Activated CD4-positive, alpha-beta memory T cell treated with anti-CD3 and anti-CD28 coated beads for 36 hours (primary cell): Measurements from ENCODE around the gene GAD2. TPM values are rescaled to one million over a fixed set of nuclear protein-coding genes. Genes with fewer than 3 reads are reported as not detected.

Source experiments
- CTCF ChIA-PET: fragments of 350-600 bp; sonication (Branson Sonifier 250); formaldehyde crosslinking; loops from one replicate; lab custom pipeline; 2021; ENCODE audit warnings: antibody characterized with exemption, inconsistent platforms; lab: Charles Lee
- POLR2A ChIA-PET: fragments of 350-600 bp; sonication (Branson Sonifier 250); formaldehyde crosslinking; loops from one replicate; lab custom pipeline; 2021; ENCODE audit warnings: antibody characterized with exemption; lab: Charles Lee
- DNase-seq: peaks from one replicate; pipeline ENCODE4 v3.0.0-alpha.2; 2020
- H3K27ac Mint-ChIP-seq: one replicate; pipeline ENCODE4 v1.8.0; 2021; ENCODE audit warnings: mixed read lengths
- H3K27me3 Mint-ChIP-seq: one replicate; pipeline ENCODE4 v1.8.0; 2021; ENCODE audit warnings: mixed read lengths
- H3K36me3 Mint-ChIP-seq: one replicate; pipeline ENCODE4 v1.8.0; 2021; ENCODE audit warnings: mixed read lengths
- H3K4me1 Mint-ChIP-seq: one replicate; pipeline ENCODE4 v1.8.0; 2021; ENCODE audit warnings: low read depth, mixed read lengths
- H3K4me3 Mint-ChIP-seq: one replicate; pipeline ENCODE4 v1.8.0; 2021; ENCODE audit warnings: mild to moderate bottlenecking, mixed read lengths
- H3K9me3 Mint-ChIP-seq: one replicate; pipeline ENCODE4 v1.8.0; 2021; ENCODE audit warnings: mixed read lengths
- intact Hi-C: fragments of 100-400 bp; cut with micrococcal nuclease; formaldehyde crosslinking; loops from one replicate; pipeline ENCODE4 v1.15.1; 2023
- total RNA-seq, 2 experiments: library from RNA; stranded (reverse); gene quantifications; one replicate each; pipeline ENCODE4 v1.2.3, GENCODE V29; 2021

The GAD2 gene
- total RNA-seq, 2 experiments from 2014 or later = not detected

DNA sequence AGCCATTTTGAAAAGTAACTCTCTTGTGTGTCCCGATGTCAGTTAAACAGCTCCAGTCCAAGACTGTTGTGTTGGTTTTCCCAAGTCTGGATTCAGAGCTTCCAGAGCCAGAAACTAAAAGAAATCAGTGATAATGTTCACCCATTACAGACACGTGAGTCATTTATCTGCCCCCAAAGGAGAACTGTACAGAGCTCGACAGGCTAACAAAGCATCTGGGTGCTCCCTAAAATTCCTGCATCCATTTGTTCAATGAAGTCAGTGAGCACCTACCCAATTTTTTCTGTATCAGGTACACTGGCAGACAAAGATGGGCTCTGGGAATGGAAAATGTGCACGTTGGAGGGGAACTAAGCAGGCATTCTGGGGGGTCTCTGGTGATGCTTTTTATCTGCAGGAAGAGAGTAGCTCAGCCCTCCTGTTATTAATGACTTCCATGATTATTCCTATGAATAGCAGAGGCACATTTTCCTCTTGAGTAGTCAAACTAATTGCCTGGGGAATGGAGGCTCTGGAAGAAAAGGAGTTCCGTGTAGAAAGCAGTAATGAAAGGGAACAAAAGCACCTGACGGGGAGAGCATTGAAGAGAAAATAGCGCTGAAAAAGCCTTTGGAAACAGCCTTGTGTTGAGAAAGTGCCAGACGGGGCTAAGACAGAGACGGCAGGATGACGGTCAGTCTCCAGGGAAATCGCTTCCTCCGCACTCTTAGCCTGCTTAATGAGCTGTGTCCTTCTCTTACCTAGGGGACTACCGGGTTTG, 75.3 kb downstream of the GAD2 start:
- DNase-seq = no peak
- POLR2A ChIA-PET = interaction anchor here (0.6 kb wide), 1 partner anchor 23 kb away, joined by 9 read pairs; no protein-coding TSS in a partner anchor
- H3K27me3 Mint-ChIP-seq = peaks cover 15% of the 10 kb centered on the region
- CTCF ChIA-PET = no interaction called here
- intact Hi-C loops = no loop called here
- no peaks in the 10 kb centered on the region for H3K9me3 Mint-ChIP-seq
- no peaks in the 10 kb centered on the region for H3K4me1 Mint-ChIP-seq
- H3K36me3 Mint-ChIP-seq = no peaks in the 10 kb centered on the region
- H3K27ac Mint-ChIP-seq = no peak overlapping the region
- no peak overlapping the region for H3K4me3 Mint-ChIP-seq

DNA sequence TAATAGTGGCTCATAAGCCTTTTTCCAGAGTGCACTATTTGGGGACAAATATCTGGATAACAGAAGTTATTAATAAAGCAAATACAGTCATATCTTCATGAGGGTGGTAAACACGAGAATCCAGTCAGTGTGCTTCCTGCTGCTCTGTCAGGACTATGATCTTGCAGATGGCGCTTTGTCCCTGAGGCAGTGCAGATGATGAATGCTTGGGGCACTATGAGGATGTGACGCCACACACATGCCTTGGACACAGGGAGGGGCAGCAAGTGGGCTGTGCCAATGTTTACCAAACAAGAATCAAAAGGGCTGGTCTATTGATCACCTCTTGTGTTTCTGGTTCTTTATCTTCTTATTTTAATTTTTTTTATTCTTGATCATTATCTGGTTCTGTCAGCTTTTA, 79.8 kb downstream of the GAD2 start:
- intact Hi-C loops = no loop called here
- no peak overlapping the region for H3K27ac Mint-ChIP-seq
- ChIA-PET CTCF (no interaction called here), POLR2A (no interaction called here)
- no peaks in the 10 kb centered on the region for H3K9me3 Mint-ChIP-seq
- peaks cover 13% of the 10 kb centered on the region for H3K27me3 Mint-ChIP-seq
- DNase-seq = no peak
- no peaks in the 10 kb centered on the region for H3K4me1 Mint-ChIP-seq
- no peak overlapping the region for H3K4me3 Mint-ChIP-seq
- H3K36me3 Mint-ChIP-seq = no peaks in the 10 kb centered on the region

DNA sequence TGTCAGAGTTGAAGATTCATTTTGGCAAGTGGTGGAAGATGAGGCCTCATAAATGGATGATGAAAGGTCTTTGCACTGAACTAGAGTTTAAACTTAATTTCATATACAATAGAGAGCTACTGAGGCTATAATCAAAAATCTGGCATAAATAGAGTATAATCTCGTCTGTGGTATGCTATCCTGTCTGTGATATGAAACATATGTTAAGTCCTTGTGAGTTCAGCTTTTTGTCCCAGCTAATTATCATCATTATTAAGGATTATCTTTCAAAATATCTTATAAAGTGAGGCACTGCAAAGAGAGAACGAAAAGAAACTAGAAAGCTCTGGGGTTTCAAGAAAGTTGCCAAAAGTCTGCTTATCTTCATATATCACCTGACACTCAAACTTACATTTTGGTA, 83.4 kb downstream of the GAD2 start:
- H3K4me1 Mint-ChIP-seq = no peaks in the 10 kb centered on the region
- peaks cover 5% of the 10 kb centered on the region for H3K27me3 Mint-ChIP-seq
- no peak overlapping the region for H3K27ac Mint-ChIP-seq
- ChIA-PET CTCF (no interaction called here), POLR2A (no interaction called here)
- intact Hi-C loops = no loop called here
- no peak overlapping the region for H3K4me3 Mint-ChIP-seq
- DNase-seq = no peak
- no peaks in the 10 kb centered on the region for H3K9me3 Mint-ChIP-seq
- H3K36me3 Mint-ChIP-seq = no peaks in the 10 kb centered on the region

DNA sequence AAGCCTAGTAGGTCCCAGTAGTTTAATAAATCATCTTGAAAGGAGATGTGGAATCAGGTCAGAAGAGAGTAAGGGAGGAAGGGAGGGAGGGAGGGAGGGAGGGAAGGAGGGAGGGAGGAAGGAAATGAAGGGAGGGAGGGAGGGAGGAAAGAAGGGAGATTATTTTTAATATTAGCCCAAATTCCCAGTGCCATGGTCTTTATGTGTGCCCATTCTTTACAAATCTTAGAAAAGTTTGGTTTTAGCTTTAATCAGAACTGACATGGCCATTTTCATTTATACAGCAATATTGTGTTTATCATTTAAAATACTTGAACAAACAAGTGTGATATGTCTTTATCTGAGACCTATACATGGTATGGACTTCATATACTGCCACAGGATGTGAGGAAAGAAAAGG, 86.8 kb downstream of the GAD2 start:
- no peaks in the 10 kb centered on the region for H3K36me3 Mint-ChIP-seq
- ChIA-PET CTCF (no interaction called here), POLR2A (no interaction called here)
- no peaks in the 10 kb centered on the region for H3K4me1 Mint-ChIP-seq
- peaks cover 2% of the 10 kb centered on the region for H3K27me3 Mint-ChIP-seq
- H3K27ac Mint-ChIP-seq = no peak overlapping the region
- no peak for DNase-seq
- H3K4me3 Mint-ChIP-seq = no peak overlapping the region
- intact Hi-C loops = no loop called here
- no peaks in the 10 kb centered on the region for H3K9me3 Mint-ChIP-seq

DNA sequence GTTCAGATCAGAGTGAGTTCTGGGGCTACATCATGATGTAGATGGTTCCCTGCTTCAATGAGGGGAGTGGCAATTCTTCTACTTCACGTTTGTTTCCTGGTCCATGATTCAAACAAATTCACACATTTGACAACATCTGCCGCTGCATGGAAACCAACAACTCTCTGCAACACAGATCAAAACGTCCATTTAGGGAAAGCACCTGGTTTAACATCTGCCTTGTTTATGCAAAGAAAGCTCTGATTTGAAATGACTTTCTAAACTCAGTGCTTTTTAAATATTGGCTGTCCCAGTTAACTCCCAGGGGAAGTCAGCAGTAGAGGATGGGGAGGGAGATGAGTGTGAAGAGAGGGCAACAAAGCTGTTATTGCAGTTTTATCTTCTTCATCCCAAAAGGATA, 93.8 kb downstream of the GAD2 start:
- H3K4me3 Mint-ChIP-seq = no peak overlapping the region
- H3K27ac Mint-ChIP-seq = no peak overlapping the region
- ChIA-PET POLR2A (no interaction called here), CTCF (no interaction called here)
- H3K36me3 Mint-ChIP-seq = no peaks in the 10 kb centered on the region
- H3K27me3 Mint-ChIP-seq = peaks cover 24% of the 10 kb centered on the region
- no peaks in the 10 kb centered on the region for H3K4me1 Mint-ChIP-seq
- DNase-seq = no peak
- intact Hi-C loops = no loop called here
- no peaks in the 10 kb centered on the region for H3K9me3 Mint-ChIP-seq

DNA sequence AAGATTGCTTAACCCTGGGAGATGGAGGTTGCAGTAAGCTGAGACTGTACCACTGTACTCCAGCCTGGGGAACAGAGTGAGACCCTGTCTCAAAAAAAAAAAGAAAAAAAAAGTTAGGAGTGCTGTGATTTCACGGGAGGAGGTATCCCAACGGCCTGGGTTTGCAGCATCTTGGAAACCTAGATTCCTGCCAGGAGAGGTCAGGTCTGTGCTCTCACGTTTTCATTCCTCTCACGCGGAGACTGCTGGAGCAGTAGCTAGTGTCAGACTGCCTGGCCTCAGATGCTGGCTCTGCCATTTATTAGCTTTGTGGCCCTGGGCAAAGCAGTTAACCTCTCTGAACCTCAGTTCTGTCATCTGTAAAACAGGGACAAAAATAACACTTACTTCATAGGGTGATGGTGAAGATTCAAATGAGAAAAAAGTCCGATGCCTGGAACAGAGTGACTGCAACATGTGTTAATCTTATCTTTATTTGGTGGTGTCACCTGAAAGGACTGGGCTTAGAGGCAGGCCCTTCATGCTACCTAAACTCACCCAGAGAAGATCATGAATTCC, 94.9 kb downstream of the GAD2 start:
- Mint-ChIP-seq H3K4me3 (no peak overlapping the region), H3K27ac (no peak overlapping the region), H3K27me3 (peaks cover 24% of the 10 kb centered on the region), H3K9me3 (no peaks in the 10 kb centered on the region), H3K36me3 (no peaks in the 10 kb centered on the region), H3K4me1 (no peaks in the 10 kb centered on the region)
- ChIA-PET CTCF (no interaction called here), POLR2A (no interaction called here)
- DNase-seq = no peak
- intact Hi-C loops = no loop called here

DNA sequence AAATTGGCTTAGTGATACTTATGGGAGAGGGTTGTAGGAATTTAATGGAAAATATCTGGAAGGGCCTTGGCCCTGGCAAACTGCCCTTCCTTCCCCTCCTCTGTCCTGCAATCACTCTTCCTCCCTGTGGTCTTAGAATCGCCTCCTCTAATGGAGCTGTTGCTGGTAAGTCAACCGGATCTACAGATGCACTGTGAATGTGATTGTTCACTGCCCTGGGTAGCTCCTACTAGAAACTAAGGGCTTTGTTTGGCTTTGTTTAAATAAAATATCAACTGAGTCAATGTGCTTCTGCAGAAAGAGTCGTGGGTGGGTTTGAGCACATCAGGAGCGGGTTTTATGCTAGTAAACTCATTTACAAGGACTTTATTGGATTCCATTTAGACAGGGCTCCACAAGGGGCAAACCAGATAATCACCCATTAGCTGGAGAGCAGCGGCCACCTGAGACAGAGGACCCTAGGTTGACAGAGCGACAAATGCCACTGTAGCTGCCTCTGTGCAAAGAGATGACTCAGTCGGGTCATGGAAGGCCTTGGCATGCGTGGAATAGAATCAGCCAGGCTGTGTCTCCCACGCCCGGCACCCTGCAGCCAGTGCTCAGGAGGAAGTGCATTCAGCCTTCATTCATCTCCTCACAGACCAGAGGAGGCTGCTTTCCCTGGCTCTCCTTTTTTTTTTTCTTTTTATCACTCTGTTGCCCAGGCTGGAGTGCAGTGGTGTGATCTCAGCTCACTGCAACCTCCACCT, 97.9 kb downstream of the GAD2 start:
- ChIA-PET CTCF (no interaction called here), POLR2A (no interaction called here)
- Mint-ChIP-seq H3K27me3 (peaks cover 18% of the 10 kb centered on the region), H3K4me1 (no peaks in the 10 kb centered on the region), H3K27ac (no peak overlapping the region), H3K36me3 (no peaks in the 10 kb centered on the region), H3K9me3 (no peaks in the 10 kb centered on the region), H3K4me3 (no peak overlapping the region)
- intact Hi-C loops = no loop called here
- no peak for DNase-seq

DNA sequence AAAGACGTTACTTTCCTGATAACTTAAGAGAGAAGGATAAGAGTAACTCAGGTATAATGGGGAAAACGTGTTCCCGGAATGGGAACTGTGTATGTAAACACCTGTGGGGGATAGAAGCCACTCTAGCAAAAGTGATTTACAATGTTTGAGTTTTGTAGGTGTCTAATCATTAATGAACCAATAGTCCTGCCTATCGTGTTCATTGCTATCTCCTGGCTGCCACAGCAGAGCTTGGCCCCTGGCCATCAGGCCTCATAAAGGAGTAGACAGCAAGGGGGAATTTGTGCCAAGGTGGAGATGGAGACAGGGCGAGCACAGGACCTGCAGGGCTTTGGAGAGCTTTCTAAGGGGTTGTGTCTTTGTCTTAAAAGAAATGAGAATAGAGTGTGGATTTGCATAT, 102.1 kb downstream of the GAD2 start:
- no peaks in the 10 kb centered on the region for H3K36me3 Mint-ChIP-seq
- POLR2A ChIA-PET = no interaction called here
- CTCF ChIA-PET = no interaction called here
- H3K4me1 Mint-ChIP-seq = no peaks in the 10 kb centered on the region
- H3K9me3 Mint-ChIP-seq = no peaks in the 10 kb centered on the region
- H3K4me3 Mint-ChIP-seq = no peak overlapping the region
- no peak overlapping the region for H3K27ac Mint-ChIP-seq
- intact Hi-C loops = no loop called here
- H3K27me3 Mint-ChIP-seq = peaks cover 4% of the 10 kb centered on the region
- DNase-seq = no peak

DNA sequence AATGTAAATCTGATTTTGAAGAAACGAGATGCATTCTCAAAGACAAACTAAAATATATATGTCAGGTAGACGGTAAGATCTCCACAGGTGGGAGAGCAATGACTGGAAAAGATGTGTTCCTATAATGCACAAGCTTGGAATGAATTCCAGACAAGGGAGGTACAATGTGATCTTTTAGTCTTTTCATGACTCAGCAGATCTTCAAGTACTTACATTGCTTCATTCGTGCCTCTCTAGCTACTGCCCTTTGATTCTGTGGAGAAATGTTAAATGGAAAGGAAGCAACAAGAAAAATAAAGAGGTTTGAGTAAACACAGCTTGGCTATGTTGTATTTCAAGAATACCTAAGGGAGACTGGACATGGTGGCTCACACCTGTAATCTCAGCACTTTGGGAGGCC, 106.6 kb downstream of the GAD2 start:
- DNase-seq = no peak
- Mint-ChIP-seq H3K27me3 (peaks cover 3% of the 10 kb centered on the region), H3K36me3 (no peaks in the 10 kb centered on the region), H3K4me1 (no peaks in the 10 kb centered on the region), H3K27ac (no peak overlapping the region), H3K9me3 (peaks cover 3% of the 10 kb centered on the region), H3K4me3 (no peak overlapping the region)
- ChIA-PET POLR2A (no interaction called here), CTCF (interaction anchor here (1.1 kb wide), 1 partner anchor 232 kb away, joined by 3 read pairs; no protein-coding TSS in a partner anchor)
- intact Hi-C loops = no loop called here

DNA sequence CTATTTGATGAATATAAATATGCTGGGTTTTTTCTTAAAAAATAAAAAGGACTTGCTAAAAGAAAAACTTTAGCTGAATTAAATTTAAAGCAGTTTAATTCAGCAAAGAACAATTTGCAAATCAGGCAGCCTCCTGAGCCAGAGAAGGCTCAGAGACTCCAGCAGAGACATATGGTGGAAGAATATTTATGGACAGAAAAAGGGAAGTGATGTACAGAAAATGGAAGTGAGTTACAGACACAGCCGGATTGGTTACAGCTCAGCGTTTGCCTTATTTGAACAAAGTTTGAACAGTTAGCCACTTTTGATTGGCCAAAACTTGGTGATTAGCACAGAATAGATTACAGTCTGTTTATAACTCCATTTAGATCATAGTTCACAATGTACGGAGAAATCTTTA, 110.3 kb downstream of the GAD2 start:
- no peak overlapping the region for H3K27ac Mint-ChIP-seq
- peaks cover 3% of the 10 kb centered on the region for H3K9me3 Mint-ChIP-seq
- peaks cover 3% of the 10 kb centered on the region for H3K27me3 Mint-ChIP-seq
- H3K4me3 Mint-ChIP-seq = no peak overlapping the region
- ChIA-PET POLR2A (no interaction called here), CTCF (no interaction called here)
- H3K36me3 Mint-ChIP-seq = no peaks in the 10 kb centered on the region
- H3K4me1 Mint-ChIP-seq = no peaks in the 10 kb centered on the region
- intact Hi-C loops = no loop called here
- DNase-seq = no peak

DNA sequence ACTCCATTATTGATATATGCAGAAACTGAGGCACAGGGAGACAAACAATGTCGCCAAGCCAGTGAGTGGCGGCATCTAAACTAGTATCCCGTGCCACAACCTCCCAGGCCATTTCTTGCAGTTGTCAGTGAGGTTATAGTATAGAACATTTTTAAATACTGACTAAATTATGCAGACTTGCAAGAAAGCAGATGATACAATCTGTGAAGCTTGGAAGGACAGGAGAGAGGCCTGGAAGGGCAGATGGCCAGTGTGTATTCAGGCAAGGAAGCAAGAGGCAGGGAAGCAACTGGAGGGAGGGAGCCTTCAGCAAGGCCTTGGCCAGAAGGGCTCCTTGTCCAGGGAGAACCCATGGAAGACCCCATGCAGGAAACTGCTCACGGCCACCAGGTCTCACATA, 111.2 kb downstream of the GAD2 start:
- H3K4me3 Mint-ChIP-seq = no peak overlapping the region
- no peak for DNase-seq
- H3K27me3 Mint-ChIP-seq = peaks cover 3% of the 10 kb centered on the region
- no peak overlapping the region for H3K27ac Mint-ChIP-seq
- intact Hi-C loops = no loop called here
- CTCF ChIA-PET = no interaction called here
- no peaks in the 10 kb centered on the region for H3K36me3 Mint-ChIP-seq
- H3K9me3 Mint-ChIP-seq = peaks cover 3% of the 10 kb centered on the region
- no peaks in the 10 kb centered on the region for H3K4me1 Mint-ChIP-seq
- POLR2A ChIA-PET = no interaction called here

DNA sequence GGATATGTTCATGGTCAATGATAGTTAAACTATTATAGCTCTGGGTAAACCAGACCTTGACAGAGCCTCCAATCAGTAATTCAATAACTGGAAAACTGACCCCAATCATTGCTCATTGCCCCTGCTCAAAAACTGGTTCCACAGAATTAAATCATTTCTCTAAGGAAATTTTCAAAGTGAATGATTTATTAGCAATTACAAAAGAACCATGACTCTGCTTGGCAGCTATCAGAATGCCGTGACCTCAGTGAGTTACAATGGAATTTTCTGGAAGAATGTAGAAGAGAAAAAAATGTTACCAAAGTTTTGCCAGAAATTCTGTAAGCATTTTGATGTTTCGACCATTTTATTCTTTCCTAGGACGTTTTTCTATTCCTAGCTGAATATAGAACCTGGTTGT, 114.8 kb downstream of the GAD2 start:
- CTCF ChIA-PET = interaction anchor here (1.4 kb wide), 1 partner anchor 226 kb away, joined by 4 read pairs; no protein-coding TSS in a partner anchor
- Mint-ChIP-seq H3K27me3 (no peaks in the 10 kb centered on the region), H3K36me3 (peaks cover 2% of the 10 kb centered on the region)

More for the DNA sequence above, 114.8 kb downstream of the GAD2 start:
- H3K4me3 Mint-ChIP-seq = no peak overlapping the region
- H3K27ac Mint-ChIP-seq = no peak overlapping the region
- H3K4me1 Mint-ChIP-seq = peaks cover 6% of the 10 kb centered on the region
- intact Hi-C loops = no loop called here
- peaks cover 8% of the 10 kb centered on the region for H3K9me3 Mint-ChIP-seq
- DNase-seq = no peak
- POLR2A ChIA-PET = no interaction called here
